ENCODE measurements around the gene LYRM4. TPM values are rescaled to one million over a fixed set of nuclear protein-coding genes. Genes with fewer than 3 reads are reported as not detected.

The LYRM4 gene
- total RNA-seq, 6 experiments from 2014 or later, result 26.8 to 36.3 (median 30.2) TPM

DNA sequence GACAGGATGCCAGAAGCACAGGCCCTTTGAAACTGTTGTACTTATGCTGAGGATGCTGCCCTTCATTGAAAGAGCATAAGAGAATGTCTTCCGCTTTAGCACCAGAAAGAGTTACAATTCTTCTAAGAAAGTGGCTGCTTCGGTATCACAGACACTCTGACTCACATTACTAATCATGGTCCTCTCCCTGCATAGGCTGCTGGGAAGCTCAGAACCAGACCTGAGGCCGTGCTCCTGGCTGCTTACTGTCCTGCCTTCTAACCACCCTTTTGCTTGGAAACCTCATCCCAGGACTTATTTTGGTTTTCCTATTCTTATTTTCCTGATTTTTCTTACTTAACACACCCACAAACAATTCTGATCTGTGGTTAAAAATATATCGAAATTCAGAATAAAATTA, 22.9 kb downstream of the LYRM4 start:
- Mint-ChIP-seq H3K36me3 (ENCODE audit: low read depth) (no peaks in the 10 kb centered on the region), H3K4me3 (no peak overlapping the region), H3K9me3 (no peaks in the 10 kb centered on the region), H3K4me1 (ENCODE audit: low read depth) (0 out of 2 replicates have a peak, but pooled peaks cover 5% of the 10 kb centered on the region), H3K27ac (no peak overlapping the region), H3K27me3 (ENCODE audit: insufficient read depth) (no peaks in the 10 kb centered on the region)
- no peak for DNase-seq
- TF ChIP-seq, protein P1, sequence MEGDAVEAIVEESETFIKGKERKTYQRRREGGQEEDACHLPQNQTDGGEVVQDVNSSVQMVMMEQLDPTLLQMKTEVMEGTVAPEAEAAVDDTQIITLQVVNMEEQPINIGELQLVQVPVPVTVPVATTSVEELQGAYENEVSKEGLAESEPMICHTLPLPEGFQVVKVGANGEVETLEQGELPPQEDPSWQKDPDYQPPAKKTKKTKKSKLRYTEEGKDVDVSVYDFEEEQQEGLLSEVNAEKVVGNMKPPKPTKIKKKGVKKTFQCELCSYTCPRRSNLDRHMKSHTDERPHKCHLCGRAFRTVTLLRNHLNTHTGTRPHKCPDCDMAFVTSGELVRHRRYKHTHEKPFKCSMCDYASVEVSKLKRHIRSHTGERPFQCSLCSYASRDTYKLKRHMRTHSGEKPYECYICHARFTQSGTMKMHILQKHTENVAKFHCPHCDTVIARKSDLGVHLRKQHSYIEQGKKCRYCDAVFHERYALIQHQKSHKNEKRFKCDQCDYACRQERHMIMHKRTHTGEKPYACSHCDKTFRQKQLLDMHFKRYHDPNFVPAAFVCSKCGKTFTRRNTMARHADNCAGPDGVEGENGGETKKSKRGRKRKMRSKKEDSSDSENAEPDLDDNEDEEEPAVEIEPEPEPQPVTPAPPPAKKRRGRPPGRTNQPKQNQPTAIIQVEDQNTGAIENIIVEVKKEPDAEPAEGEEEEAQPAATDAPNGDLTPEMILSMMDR (IDR thresholded peaks at IDR 0.05), result no peak

DNA sequence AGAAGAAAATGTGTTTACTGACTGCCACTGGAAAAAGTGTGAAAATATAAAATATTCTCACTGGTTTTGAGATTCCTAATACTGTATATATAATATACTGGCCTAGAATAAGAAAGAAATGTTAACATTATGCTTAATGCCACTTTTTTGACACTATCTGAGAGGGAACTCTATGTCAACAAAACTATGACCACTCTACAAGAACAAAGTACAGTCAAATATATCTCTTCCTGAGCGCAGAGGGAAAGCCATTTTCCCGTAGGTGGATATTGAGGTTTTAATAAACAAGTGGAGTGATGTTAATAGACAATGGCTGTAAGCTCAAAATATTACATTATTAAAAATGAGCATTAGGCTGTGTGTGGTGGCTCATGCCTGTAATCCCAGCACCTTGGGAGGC, 24.9 kb downstream of the LYRM4 start:
- TF ChIP-seq, protein P1 (IDR thresholded peaks at IDR 0.05), result no peak
- Mint-ChIP-seq H3K27me3 (ENCODE audit: insufficient read depth) (no peaks in the 10 kb centered on the region), H3K36me3 (ENCODE audit: low read depth) (no peaks in the 10 kb centered on the region), H3K9me3 (no peaks in the 10 kb centered on the region), H3K27ac (no peak overlapping the region), H3K4me1 (ENCODE audit: low read depth) (peaks cover 9% of the 10 kb centered on the region; the same call in 1 of the 2 replicates), H3K4me3 (no peak overlapping the region)
- no peak for DNase-seq

DNA sequence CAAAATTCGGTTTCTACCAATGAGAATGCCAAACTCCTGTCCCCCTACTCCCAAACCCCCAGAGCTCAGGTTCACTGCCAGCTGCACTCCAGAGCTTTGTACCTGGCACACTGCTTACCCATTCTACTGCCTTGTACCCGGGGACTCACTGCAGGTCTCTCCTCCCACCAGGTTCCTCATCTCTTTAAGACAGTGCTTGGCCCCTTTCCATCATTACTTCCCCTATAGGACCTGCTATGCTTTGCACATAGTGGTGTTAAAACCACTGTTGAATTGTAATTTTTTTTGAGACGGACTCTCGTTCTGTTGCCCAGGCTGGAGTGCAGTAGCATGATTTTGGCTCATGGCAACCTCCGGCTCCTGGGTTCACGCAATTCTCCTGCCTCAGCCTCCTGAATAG, 25.9 kb downstream of the LYRM4 start:
- DNase-seq, result no peak
- Mint-ChIP-seq H3K36me3 (ENCODE audit: low read depth) (no peaks in the 10 kb centered on the region), H3K27ac (no peak overlapping the region), H3K27me3 (ENCODE audit: insufficient read depth) (no peaks in the 10 kb centered on the region), H3K4me3 (no peak overlapping the region), H3K9me3 (no peaks in the 10 kb centered on the region), H3K4me1 (ENCODE audit: low read depth) (peaks cover 13% of the 10 kb centered on the region; the same call in 1 of the 2 replicates)
- TF ChIP-seq, protein P1 (IDR thresholded peaks at IDR 0.05), result no peak

DNA sequence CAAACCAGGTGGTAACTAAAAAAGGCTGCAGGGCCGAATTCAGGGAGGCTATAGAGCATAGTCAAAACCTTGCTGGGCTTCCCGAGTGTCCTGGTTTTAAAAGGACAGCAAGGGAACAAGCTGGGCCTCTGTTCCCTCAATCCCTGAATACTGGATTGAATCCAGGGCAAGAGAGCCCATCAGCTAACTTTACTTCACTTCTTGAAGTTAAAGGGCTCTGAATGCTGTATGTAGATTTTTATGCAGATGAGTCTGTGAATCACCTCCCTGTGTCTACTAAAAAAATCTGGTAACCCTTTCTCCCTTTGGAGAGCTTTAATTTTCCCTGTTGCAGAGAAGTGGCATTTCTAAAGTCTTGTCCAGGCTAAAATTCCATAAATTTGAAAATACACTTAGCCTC, 29.5 kb downstream of the LYRM4 start:
- H3K9me3 Mint-ChIP-seq, result no peaks in the 10 kb centered on the region
- no peak overlapping the region for H3K4me3 Mint-ChIP-seq
- TF ChIP-seq, protein P1 (IDR thresholded peaks at IDR 0.05), result no peak
- H3K27me3 Mint-ChIP-seq (ENCODE audit: insufficient read depth), result no peaks in the 10 kb centered on the region
- no peaks in the 10 kb centered on the region for H3K36me3 Mint-ChIP-seq (ENCODE audit: low read depth)
- no peak for DNase-seq
- H3K4me1 Mint-ChIP-seq (ENCODE audit: low read depth), result peaks cover 13% of the 10 kb centered on the region; the same call in 1 of the 2 replicates
- H3K27ac Mint-ChIP-seq, result peak overlapping the region; percentile 29; the same call in 1 of the 2 replicates

DNA sequence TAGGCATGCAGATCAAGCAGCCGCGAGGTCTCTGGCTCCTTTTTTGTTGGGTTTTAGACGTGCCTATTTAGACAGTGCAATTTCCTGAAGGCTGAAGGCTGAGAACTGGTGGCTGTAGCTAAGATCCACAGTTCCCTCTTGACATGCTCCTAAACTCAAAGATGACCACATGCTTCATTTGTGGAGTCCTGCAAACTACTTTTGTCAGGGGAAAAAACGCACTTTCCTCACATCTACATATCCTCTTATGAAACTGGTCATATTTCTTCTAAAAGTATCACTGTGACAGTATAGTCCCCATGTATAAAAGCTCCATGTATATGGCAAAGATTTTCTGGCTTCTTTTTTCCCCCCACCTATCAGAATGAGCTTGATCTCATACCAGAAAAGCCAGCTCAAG, 30.7 kb downstream of the LYRM4 start:
- Mint-ChIP-seq H3K9me3 (no peaks in the 10 kb centered on the region), H3K27me3 (ENCODE audit: insufficient read depth) (no peaks in the 10 kb centered on the region), H3K36me3 (ENCODE audit: low read depth) (no peaks in the 10 kb centered on the region), H3K27ac (no peak overlapping the region), H3K4me1 (ENCODE audit: low read depth) (peaks cover 13% of the 10 kb centered on the region; the same call in 1 of the 2 replicates), H3K4me3 (no peak overlapping the region)
- TF ChIP-seq, protein P1 (IDR thresholded peaks at IDR 0.05), result no peak
- DNase-seq, result no peak

DNA sequence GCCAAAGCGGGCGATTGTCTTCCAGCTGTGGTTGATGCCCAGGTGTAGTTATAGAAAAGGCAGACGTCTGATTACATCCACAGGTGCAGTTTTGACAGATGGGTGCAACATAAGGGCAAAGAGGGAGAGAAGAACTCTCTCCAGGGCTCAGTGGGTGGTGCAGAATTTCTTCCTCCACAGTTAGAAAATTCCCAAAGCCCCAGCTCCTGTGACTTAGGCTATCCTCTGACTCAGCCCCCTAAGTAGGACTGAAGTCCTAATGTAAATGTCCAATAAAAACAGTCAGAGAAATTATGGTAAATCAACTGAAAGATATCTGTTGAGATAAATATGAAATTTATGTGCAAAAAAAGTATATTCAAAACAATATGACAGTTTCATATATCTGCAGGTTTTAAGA, 31.4 kb downstream of the LYRM4 start:
- no peak overlapping the region for H3K27ac Mint-ChIP-seq
- TF ChIP-seq, protein P1 (IDR thresholded peaks at IDR 0.05), result no peak
- H3K27me3 Mint-ChIP-seq (ENCODE audit: insufficient read depth), result no peaks in the 10 kb centered on the region

More for the DNA sequence above, 31.4 kb downstream of the LYRM4 start:
- H3K4me1 Mint-ChIP-seq (ENCODE audit: low read depth), result peaks cover 13% of the 10 kb centered on the region; the same call in 1 of the 2 replicates
- no peaks in the 10 kb centered on the region for H3K9me3 Mint-ChIP-seq
- no peaks in the 10 kb centered on the region for H3K36me3 Mint-ChIP-seq (ENCODE audit: low read depth)
- DNase-seq, result no peak
- no peak overlapping the region for H3K4me3 Mint-ChIP-seq
